ENCODE results near the gene HSD11B2.
"Not testable (repeated sequence)": the region's sequence is repeated elsewhere in the genome, so short reads cannot be mapped to it uniquely, and the experiment has no call there.

Gene HSD11B2

GRCh38 chr16:67415421-67415820, 15.5 kb upstream of the HSD11B2 start:
- not testable (repeated sequence) for DNase-seq (ENCODE audit: low spot score)

GRCh38 chr16:67415872-67416793, 14.8 kb upstream of the HSD11B2 start, which contains the start of gene ZDHHC1:
Gene ZDHHC1 (minus strand): TSS chr16:67416477. CDS start chr16:67407775, 8,702 bp downstream.
- DNase-seq (ENCODE audit: low spot score) = peak; percentile 60

GRCh38 chr16:67417333-67418061, 13.4 kb upstream of the HSD11B2 start:
- DNase-seq (ENCODE audit: low spot score) = no peak

GRCh38 chr16:67419502-67419901, 11.4 kb upstream of the HSD11B2 start:
- no peak for DNase-seq (ENCODE audit: low spot score)

- no peak for DNase-seq (ENCODE audit: low spot score)
These were observed 11.0 kb upstream of the HSD11B2 start for GRCh38 chr16:67419931-67420330.

- DNase-seq (ENCODE audit: low spot score) = no peak
These were observed 9.9 kb upstream of the HSD11B2 start for GRCh38 chr16:67421030-67421429.

GRCh38 chr16:67423015-67423414, 7.9 kb upstream of the HSD11B2 start:
- no peak for DNase-seq (ENCODE audit: low spot score)

- DNase-seq (ENCODE audit: low spot score) = no peak
These were observed 7.2 kb upstream of the HSD11B2 start for GRCh38 chr16:67423611-67424260.

GRCh38 chr16:67424261-67424615, 6.7 kb upstream of the HSD11B2 start:
- no peak for DNase-seq (ENCODE audit: low spot score)

- DNase-seq (ENCODE audit: low spot score) = no peak
These were observed 5.9 kb upstream of the HSD11B2 start for GRCh38 chr16:67425061-67425460.

GRCh38 chr16:67425580-67425979, 5.3 kb upstream of the HSD11B2 start:
- DNase-seq (ENCODE audit: low spot score) = no peak

- DNase-seq (ENCODE audit: low spot score) = no peak
These were observed 4.9 kb upstream of the HSD11B2 start for GRCh38 chr16:67426022-67426421.

- DNase-seq (ENCODE audit: low spot score) = no peak
These were observed 4.0 kb upstream of the HSD11B2 start for GRCh38 chr16:67426950-67427349.

- no peak for DNase-seq (ENCODE audit: low spot score)
These were observed 2.7 kb upstream of the HSD11B2 start for GRCh38 chr16:67428146-67428731.

- DNase-seq (ENCODE audit: low spot score) = no peak
These were observed 1.7 kb upstream of the HSD11B2 start for GRCh38 chr16:67429053-67429798.

GRCh38 chr16:67429799-67430503, 970 bp upstream of the HSD11B2 start:
- no peak for DNase-seq (ENCODE audit: low spot score)

GRCh38 chr16:67430504-67430976, 381 bp upstream of the HSD11B2 start:
- no peak for DNase-seq (ENCODE audit: low spot score)

- DNase-seq (ENCODE audit: low spot score) = no peak
These were observed 1.0 kb downstream of the HSD11B2 start for GRCh38 chr16:67431775-67432505.

- no peak for DNase-seq (ENCODE audit: low spot score)
These were observed 1.6 kb downstream of the HSD11B2 start for GRCh38 chr16:67432506-67432890.

GRCh38 chr16:67433131-67433719, 2.3 kb downstream of the HSD11B2 start:
- DNase-seq (ENCODE audit: low spot score) = no peak
